K562 (cell line): ENCODE measurements around the gene VARS1. TPM values are rescaled to one million over a fixed set of nuclear protein-coding genes. Genes with fewer than 3 reads are reported as not detected.
A peak's percentile ranks its signal among the peaks of the same experiment; 100 is the strongest.

Source experiments
- ATF7 ChIP-seq: fragments of 450-650 bp; IDR thresholded peaks from 2 replicates; pipeline ENCODE4 v1.7.1; 2014; ENCODE audit warnings: mild to moderate bottlenecking, moderate library complexity
- CSDE1 ChIP-seq, 2 experiments: fragments of 450-650 bp; IDR thresholded peaks; 2 replicates each; pipeline ENCODE4 v1.6.1; 2016; ENCODE audit warnings: mild to moderate bottlenecking in 1 of 2
- DMBX1 ChIP-seq: fragments of 250-450 bp; sonication (Bioruptor Pico); IDR thresholded peaks from 2 replicates; pipeline ENCODE4 v1.8.0; 2022; ENCODE audit warnings: inconsistent platforms, mild to moderate bottlenecking, moderate library complexity, borderline replicate concordance
- EGR1 ChIP-seq: fragments of 450-650 bp; conservative IDR thresholded peaks from 2 replicates; pipeline ENCODE4 v1.6.1; 2017; ENCODE audit warnings: mild to moderate bottlenecking
- ESRRB ChIP-seq: fragments of 250-450 bp; sonication (Bioruptor Pico); IDR thresholded peaks from 2 replicates; pipeline ENCODE4 v1.5.0; 2020; ENCODE audit warnings: mild to moderate bottlenecking, moderate library complexity, borderline replicate concordance
- HDAC8 ChIP-seq: fragments of 450-650 bp; IDR thresholded peaks from 2 replicates; pipeline ENCODE4 v1.6.1; 2016; ENCODE audit warnings: mild to moderate bottlenecking, missing genetic modification characterization, moderate library complexity, missing compliant biosample characterization
- HNRNPH1 ChIP-seq: fragments of 200-400 bp; formaldehyde crosslinking; optimal IDR thresholded peaks from 2 replicates; pipeline ENCODE3; 2017; ENCODE audit warnings: low read depth, mild to moderate bottlenecking, low read length, moderate library complexity
- HOXB6 ChIP-seq: fragments of 250-450 bp; sonication (Bioruptor Pico); IDR thresholded peaks from 2 replicates; pipeline ENCODE4 v1.5.1; 2022; ENCODE audit warnings: mild to moderate bottlenecking, borderline replicate concordance
- IFI16 ChIP-seq: fragments of 250-450 bp; sonication (Bioruptor Pico); IDR thresholded peaks from 2 replicates; pipeline ENCODE4 v2.1.2; 2022; ENCODE audit warnings: mild to moderate bottlenecking, inconsistent platforms
- NONO ChIP-seq, 2 experiments: fragments of 200-400 bp in 1 of 2; fragments of 450-650 bp in 1 of 2; formaldehyde crosslinking in 1 of 2; IDR thresholded peaks; 2 replicates each; pipeline ENCODE4 v1.6.1; 2017; ENCODE audit warnings: low read depth in 2 of 2, mild to moderate bottlenecking in 2 of 2, moderate library complexity in 2 of 2, low read length in 1 of 2
- RUNX1 ChIP-seq: sonication (generic); IDR thresholded peaks from 2 replicates; pipeline ENCODE4 v1.6.1; 2016; ENCODE audit warnings: antibody characterized with exemption, low read depth
- SETDB1 ChIP-seq: IDR thresholded peaks from one replicate; pipeline ENCODE4 v1.6.1; 2012; ENCODE audit warnings: low read length, control low read depth, inconsistent platforms
- SMARCE1 ChIP-seq: fragments of 450-650 bp; IDR thresholded peaks from 2 replicates; pipeline ENCODE4 v1.7.1; 2016; ENCODE audit warnings: mild to moderate bottlenecking
- ZNF133 ChIP-seq: fragments of 250-450 bp; sonication (Bioruptor Pico); IDR thresholded peaks from 2 replicates; pipeline ENCODE4 v1.4.0; 2020; ENCODE audit warnings: mild to moderate bottlenecking
- ZNF146 ChIP-seq: IDR thresholded peaks from one replicate; pipeline ENCODE4 v1.6.1; 2018; ENCODE audit warnings: missing compliant biosample characterization; ENCODE audit not compliant: unreplicated experiment
- ZNF41 ChIP-seq: fragments of 250-450 bp; sonication (Bioruptor Pico); conservative IDR thresholded peaks from 2 replicates; pipeline ENCODE4 v1.4.0; 2020; ENCODE audit warnings: mild to moderate bottlenecking
- ZNF668 ChIP-seq: fragments of 250-450 bp; sonication (Bioruptor Pico); IDR thresholded peaks from 2 replicates; pipeline ENCODE4 v1.8.0; 2022; ENCODE audit warnings: mild to moderate bottlenecking, inconsistent platforms
- polyA plus RNA-seq, 8 experiments: library from polyadenylated mRNA; depleted of rRNA in 4 of 8; stranded (reverse) in 5 of 8; unstranded in 3 of 8; fragments of >200 nt; fragmentation: Nextera tagmentation in 2 of 8; fragmentation: Illumina TruSeq in 1 of 8; extraction: Ambion mirVana in 2 of 8; extraction: Trizol in 1 of 8; gene quantifications; 2 replicates each; pipeline versions ENCODE4 v1.2.1 to v1.2.3, GENCODE V29; 2011 to 2014; ENCODE audit warnings: inconsistent platforms in 1 of 8, missing spikeins in 1 of 8
- total RNA-seq, 7 experiments: library from RNA; depleted of rRNA in 6 of 7; stranded (reverse); fragments of >200 nt in 6 of 7; fragmentation: Illumina TruSeq in 2 of 7; extraction: Trizol in 2 of 7; gene quantifications; 2 replicates each; pipeline versions ENCODE4 v1.2.1 to v1.2.3, GENCODE V29; 2011 to 2021; ENCODE audit warnings: low replicate concordance in 1 of 7
- TF ChIP-seq, protein P1 (sequence below): fragments of 450-650 bp; IDR thresholded peaks from 2 replicates; pipeline ENCODE4 v1.6.1; 2016; ENCODE audit warnings: low read depth
- TF ChIP-seq, protein P2 (sequence below): fragments of 250-450 bp; sonication (Bioruptor Pico); IDR thresholded peaks from 2 replicates; pipeline ENCODE4 v1.4.0; 2020

VARS1 gene
- total and polyA plus RNA-seq, 9 of the 15 experiments (the other 6 are each of a cell fraction or from before 2014, with no cell fraction given) = 2.9 to 488 (median 130) TPM

DNA sequence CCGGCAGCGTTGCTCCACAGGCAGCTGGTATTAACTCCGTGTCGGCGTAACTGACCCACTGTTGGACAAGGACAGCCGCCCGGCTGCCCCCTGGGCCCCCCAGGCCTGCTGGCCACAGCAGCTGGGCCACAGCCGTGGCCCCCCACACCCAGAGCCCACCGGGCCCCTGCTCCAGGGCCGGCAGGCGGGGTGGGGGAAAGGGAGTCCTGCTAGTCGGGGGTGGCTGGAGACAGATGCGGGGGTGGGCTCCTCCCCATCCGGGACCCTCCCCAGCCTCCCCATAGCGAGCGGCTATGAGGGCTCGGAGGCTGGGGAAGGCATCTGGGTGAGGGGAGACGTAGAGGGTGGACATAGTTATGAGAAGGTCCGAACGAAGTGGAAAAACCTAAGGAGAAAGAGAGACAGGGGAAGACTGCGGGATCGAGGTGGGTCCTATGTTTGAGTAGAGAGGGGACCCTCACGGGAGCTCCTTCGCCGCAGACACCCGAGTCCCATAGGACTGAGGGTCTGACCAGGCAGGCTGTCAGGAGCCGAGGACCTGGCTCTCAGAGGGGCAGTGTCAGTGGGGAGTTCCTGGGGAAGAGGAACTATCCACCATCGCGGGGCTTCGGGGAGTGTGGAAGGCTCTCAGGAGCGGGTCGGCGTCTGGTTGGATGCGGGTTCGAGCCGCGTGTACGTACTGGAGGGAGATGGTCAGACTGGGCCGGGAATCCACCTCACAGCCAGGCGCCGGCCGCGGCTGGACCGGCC is 511 bp downstream of the VARS1 start (continued):
- TF ChIP-seq, protein P1, sequence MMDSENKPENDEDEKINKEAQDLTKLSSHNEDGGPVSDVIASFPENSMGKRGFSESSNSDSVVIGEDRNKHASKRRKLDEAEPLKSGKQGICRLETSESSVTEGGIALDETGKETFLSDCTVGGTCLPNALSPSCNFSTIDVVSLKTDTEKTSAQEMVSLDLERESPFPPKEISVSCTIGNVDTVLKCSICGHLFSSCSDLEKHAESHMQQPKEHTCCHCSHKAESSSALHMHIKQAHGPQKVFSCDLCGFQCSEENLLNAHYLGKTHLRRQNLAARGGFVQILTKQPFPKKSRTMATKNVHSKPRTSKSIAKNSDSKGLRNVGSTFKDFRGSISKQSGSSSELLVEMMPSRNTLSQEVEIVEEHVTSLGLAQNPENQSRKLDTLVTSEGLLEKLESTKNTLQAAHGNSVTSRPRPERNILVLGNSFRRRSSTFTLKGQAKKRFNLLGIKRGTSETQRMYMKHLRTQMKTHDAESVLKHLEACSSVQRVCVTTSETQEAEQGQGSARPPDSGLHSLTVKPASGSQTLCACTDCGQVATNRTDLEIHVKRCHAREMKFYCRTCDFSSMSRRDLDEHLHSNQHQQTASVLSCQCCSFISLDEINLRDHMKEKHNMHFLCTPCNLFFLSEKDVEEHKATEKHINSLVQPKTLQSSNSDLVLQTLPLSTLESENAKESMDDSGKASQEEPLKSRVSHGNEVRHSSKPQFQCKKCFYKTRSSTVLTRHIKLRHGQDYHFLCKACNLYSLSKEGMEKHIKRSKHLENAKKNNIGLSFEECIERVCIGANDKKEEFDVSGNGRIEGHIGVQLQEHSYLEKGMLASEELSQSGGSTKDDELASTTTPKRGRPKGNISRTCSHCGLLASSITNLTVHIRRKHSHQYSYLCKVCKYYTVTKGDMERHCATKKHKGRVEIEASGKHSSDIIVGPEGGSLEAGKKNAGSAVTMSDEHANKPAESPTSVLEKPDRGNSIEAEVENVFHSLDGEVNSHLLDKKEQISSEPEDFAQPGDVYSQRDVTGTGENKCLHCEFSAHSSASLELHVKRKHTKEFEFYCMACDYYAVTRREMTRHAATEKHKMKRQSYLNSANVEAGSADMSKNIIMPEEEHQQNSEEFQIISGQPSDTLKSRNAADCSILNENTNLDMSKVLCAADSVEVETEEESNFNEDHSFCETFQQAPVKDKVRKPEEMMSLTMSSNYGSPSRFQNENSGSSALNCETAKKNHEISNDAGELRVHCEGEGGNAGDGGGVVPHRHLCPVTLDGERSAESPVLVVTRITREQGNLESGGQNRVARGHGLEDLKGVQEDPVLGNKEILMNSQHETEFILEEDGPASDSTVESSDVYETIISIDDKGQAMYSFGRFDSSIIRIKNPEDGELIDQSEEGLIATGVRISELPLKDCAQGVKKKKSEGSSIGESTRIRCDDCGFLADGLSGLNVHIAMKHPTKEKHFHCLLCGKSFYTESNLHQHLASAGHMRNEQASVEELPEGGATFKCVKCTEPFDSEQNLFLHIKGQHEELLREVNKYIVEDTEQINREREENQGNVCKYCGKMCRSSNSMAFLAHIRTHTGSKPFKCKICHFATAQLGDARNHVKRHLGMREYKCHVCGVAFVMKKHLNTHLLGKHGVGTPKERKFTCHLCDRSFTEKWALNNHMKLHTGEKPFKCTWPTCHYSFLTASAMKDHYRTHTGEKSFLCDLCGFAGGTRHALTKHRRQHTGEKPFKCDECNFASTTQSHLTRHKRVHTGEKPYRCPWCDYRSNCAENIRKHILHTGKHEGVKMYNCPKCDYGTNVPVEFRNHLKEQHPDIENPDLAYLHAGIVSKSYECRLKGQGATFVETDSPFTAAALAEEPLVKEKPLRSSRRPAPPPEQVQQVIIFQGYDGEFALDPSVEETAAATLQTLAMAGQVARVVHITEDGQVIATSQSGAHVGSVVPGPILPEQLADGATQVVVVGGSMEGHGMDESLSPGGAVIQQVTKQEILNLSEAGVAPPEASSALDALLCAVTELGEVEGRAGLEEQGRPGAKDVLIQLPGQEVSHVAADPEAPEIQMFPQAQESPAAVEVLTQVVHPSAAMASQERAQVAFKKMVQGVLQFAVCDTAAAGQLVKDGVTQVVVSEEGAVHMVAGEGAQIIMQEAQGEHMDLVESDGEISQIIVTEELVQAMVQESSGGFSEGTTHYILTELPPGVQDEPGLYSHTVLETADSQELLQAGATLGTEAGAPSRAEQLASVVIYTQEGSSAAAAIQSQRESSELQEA = no peak
- TF ChIP-seq, protein P2, sequence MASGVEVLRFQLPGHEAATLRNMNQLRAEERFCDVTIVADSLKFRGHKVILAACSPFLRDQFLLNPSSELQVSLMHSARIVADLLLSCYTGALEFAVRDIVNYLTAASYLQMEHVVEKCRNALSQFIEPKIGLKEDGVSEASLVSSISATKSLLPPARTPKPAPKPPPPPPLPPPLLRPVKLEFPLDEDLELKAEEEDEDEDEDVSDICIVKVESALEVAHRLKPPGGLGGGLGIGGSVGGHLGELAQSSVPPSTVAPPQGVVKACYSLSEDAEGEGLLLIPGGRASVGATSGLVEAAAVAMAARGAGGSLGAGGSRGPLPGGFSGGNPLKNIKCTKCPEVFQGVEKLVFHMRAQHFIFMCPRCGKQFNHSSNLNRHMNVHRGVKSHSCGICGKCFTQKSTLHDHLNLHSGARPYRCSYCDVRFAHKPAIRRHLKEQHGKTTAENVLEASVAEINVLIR (CRISPR knock-in tag) = no peak
- TF ChIP-seq HDAC8 (tag) (no peak), ZNF668 (CRISPR knock-in tag) (no peak), CSDE1 (IDR thresholded peaks at IDR 0.05) (no peak; a peak in 1 of 4 replicates), NONO (IDR thresholded peaks at IDR 0.05; ENCODE audit: low read depth in 2 of 2, low read length in 1 of 2) (no peak), HOXB6 (CRISPR knock-in tag) (no peak), EGR1 (peak; percentile 85), RUNX1 (no peak), ZNF133 (CRISPR knock-in tag) (no peak), HNRNPH1 (no peak), ZNF146 (CRISPR knock-in tag) (peak; percentile 4), SMARCE1 (peak; percentile 55), SETDB1 (no peak), ZNF41 (CRISPR knock-in tag) (no peak), IFI16 (CRISPR knock-in tag) (no peak), ESRRB (no peak), DMBX1 (CRISPR knock-in tag) (no peak), ATF7 (no peak)
